GM21619 (cell line): ENCODE measurements around the gene FGGY.
"Not testable (repeated sequence)": the region's sequence is repeated elsewhere in the genome, so short reads cannot be mapped to it uniquely, and the experiment has no call there.

Experiments
- ATAC-seq: cut with Tn5 transposase; IDR thresholded peaks from one replicate; pipeline ENCODE4 v1.9.1; 2021; ENCODE audit not compliant: unreplicated experiment

Gene FGGY

GRCh38 chr1:59565611-59566410 lies 268.9 kb downstream of the FGGY start:
- no peak for ATAC-seq

GRCh38 chr1:59568158-59568935 lies 271.5 kb downstream of the FGGY start:
- no peak for ATAC-seq

DNA sequence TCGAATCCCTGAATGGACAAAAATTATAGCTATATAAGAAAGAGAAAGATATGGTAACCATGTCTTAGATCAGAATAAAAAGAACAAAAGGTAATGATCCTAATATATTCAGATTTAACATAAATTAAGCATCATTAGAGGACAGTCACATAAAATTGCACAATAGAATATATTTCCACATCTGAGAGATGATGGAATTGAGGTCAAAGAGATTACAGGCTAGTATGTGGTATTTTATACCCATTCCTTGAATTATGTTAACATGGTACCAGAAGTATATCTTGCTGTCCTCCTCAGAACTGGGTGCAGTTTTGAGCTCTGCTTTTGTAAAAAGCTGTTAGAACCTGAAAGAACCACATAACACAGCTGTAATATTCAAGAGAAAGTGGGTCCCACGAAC lies 272.3 kb downstream of the FGGY start:
- ATAC-seq, result no peak

DNA sequence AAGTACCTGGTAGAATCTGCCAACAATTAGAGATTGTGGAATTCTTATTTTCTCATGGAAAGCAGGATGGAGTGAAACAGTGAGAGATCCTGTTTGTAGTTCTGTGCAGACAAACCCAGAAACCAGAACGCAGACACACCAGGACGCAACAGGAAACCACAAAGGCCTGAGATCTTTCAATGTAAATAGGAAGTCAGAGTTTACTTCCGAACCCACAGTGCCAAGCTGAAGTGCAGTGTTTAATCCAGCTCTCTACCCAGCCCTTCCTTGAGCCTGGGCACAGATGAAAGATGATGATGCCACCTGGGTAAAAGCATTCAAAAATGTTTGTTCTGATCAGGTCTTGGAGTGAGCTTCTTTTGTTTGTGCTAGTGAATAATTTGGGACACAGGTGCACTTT lies 273.6 kb downstream of the FGGY start:
- peak; percentile 91 for ATAC-seq

- ATAC-seq, result no peak
These were observed 277.2 kb downstream of the FGGY start for GRCh38 chr1:59574085-59574484.

- peak; percentile 72 for ATAC-seq
These were observed 280.9 kb downstream of the FGGY start for GRCh38 chr1:59577774-59578173.

- ATAC-seq, result no peak
These were observed 282.3 kb downstream of the FGGY start for GRCh38 chr1:59579222-59579621.

- ATAC-seq, result no peak
These were observed 283.4 kb downstream of the FGGY start for GRCh38 chr1:59580257-59580656.

DNA sequence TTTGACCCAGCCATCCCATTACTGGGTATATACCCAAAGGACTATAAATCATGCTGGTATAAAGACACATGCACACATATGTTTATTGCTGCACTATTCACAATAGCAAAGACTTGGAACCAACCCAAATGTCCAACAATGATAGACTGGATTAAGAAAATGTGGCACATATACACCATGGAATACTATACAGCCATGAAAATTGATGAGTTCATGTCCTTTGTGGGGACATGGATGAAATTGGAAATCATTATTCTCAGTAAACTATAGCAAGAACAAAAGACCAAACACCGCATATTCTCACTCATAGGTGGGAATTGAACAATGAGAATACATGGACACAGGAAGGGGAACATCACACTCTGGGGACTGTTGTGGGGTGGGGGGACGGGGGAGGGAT lies 295.5 kb downstream of the FGGY start:
- ATAC-seq, result not testable (repeated sequence)

GRCh38 chr1:59592924-59593323 lies 296.0 kb downstream of the FGGY start:
- ATAC-seq, result peak; percentile 70

- no peak for ATAC-seq
These were observed 297.2 kb downstream of the FGGY start for GRCh38 chr1:59593798-59594790.

DNA sequence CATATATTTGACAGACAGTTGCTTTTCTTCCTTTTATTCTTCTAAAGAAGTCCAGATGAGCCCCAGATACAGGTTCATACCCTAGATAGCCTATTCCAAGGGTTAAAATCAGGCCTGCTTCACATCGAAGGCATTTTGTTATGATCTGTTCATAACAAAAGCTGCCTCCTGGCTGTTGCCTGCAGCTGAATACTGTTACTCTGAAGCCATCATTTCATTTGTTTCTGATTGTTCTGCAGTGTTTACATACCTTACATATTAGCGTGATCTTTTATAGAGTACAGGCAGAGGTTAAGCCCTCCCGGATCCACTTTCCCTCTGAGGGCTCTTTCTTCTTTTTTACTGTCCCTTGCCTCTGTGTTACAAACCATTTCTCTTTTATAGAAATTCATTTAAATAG lies 298.9 kb downstream of the FGGY start:
- no peak for ATAC-seq

DNA sequence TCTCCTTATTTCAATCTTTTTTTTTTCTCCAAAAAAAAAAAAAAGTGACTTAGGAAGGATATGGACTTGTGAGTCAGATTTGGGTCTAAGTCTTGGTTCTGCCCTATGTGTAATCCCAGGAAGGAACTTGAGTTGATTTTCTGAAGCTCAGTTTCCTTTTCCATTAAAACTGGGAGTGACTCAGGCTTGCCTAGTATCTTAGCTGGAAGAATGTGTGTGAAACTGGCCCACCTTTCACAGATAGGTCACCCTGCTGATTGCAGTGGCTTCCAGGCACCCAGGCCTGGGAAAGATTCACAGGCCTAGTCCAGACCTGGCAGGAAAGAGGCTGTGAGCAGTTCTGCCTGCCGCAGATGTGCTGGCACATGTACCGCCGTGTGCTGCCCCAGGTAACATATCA lies 299.5 kb downstream of the FGGY start:
- no peak for ATAC-seq

- no peak for ATAC-seq
These were observed 300.1 kb downstream of the FGGY start for GRCh38 chr1:59596956-59597355.

DNA sequence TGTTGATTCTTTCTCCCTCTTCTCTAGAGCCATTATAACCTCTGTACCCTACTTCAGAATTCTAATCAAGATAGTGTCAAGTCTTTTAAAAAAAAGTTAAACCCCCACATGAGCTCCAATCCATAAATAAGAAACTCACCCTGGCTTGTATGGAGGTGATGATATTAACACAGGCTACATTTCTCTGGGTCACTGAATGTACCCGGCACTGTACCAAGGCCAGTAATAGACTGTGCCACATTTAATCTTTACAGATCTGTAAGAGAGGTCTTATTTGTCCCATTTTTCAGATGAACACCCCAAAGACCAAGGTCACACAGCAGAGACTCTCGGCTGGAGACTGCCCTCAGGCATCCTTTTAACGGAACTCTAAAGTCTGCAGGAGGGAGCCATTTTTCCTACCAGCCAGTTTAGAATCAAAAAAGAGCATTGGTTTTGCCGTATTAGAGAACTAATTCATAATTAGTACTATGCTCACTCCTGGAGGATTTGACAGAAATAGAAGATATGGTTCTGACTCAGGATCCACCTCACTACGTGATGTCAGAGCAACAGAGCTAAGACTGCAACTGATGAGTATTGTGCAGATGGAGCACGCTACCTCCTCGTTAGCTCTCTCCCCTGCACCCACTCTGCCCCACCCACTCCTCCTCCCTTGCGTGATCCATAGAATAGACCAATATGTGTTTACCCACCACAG lies 300.7 kb downstream of the FGGY start:
- ATAC-seq, result no peak

GRCh38 chr1:59598120-59598440 lies 301.2 kb downstream of the FGGY start:
- no peak for ATAC-seq

- ATAC-seq, result no peak
These were observed 304.1 kb downstream of the FGGY start for GRCh38 chr1:59601041-59601441.

DNA sequence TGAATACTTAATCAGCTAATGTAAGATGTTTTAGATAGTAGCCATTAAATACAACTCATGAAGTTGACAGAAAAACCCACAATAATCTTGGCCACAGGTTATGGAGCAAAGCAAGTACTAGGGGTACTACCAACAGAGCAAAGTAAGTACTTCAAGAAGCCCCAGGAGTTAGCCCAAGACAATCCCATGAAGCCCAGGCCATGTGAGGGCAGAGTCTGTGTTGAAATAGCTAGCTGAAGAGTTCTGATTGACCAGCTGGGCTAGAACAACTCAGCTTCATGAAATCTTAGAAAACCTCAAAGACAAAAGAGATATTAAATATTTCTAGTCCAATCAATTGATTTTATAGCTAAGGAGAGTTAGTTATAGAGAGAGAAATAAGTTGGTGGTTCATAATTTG lies 304.9 kb downstream of the FGGY start:
- no peak for ATAC-seq

DNA sequence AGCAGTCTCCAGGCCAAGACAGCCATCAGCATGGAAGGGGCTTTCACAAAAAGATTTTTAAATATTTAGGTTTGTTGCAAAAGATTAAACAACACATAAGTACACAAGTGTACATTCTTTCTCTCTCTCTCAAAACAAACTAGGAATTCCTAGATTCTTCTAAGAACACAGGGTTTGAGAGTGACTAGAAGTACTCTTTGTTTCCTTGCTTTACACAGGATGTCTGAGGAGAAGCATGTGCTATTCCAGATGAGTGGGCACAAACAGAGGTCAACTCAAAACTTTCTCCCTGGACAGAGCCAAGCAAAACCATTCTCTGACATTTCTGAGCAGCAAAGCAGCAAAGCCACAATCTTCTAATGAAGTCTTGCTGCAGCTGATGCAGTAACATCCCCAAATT lies 307.3 kb downstream of the FGGY start:
- no peak for ATAC-seq

GRCh38 chr1:59605184-59605583 lies 308.3 kb downstream of the FGGY start:
- ATAC-seq, result no peak

- no peak for ATAC-seq
These were observed 308.9 kb downstream of the FGGY start for GRCh38 chr1:59605761-59606160.
